GM12801 (cell line): Measurements from ENCODE around the gene AGAP1.

Experiments used
- TF ChIP-seq, protein P1 (sequence below): IDR thresholded peaks from one replicate; pipeline ENCODE4 v1.5.1; 2011; ENCODE audit warnings: control low read depth; ENCODE audit not compliant: insufficient read length; ENCODE audit errors: extremely low read depth

Gene AGAP1

DNA sequence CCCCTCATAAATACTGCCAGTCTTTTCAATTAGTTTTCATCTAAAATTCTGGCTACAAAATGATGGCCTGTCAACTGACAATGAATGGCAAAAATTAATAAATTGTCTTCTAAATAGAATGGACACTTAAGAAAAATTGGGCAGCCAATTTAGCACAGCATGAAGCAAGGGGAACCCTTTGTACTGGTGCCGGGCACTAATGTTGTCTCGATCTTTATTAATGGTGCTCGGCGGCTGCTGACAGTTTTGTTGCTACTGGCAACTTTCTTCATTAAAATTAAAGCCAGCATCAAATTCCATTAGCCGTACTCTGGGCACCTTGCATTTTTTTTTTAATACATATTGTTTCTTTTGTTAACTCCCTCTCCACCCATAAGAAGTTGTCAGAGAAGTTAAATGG is 365.0 kb downstream of the AGAP1 start:
- TF ChIP-seq, protein P1, sequence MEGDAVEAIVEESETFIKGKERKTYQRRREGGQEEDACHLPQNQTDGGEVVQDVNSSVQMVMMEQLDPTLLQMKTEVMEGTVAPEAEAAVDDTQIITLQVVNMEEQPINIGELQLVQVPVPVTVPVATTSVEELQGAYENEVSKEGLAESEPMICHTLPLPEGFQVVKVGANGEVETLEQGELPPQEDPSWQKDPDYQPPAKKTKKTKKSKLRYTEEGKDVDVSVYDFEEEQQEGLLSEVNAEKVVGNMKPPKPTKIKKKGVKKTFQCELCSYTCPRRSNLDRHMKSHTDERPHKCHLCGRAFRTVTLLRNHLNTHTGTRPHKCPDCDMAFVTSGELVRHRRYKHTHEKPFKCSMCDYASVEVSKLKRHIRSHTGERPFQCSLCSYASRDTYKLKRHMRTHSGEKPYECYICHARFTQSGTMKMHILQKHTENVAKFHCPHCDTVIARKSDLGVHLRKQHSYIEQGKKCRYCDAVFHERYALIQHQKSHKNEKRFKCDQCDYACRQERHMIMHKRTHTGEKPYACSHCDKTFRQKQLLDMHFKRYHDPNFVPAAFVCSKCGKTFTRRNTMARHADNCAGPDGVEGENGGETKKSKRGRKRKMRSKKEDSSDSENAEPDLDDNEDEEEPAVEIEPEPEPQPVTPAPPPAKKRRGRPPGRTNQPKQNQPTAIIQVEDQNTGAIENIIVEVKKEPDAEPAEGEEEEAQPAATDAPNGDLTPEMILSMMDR, result no peak

DNA sequence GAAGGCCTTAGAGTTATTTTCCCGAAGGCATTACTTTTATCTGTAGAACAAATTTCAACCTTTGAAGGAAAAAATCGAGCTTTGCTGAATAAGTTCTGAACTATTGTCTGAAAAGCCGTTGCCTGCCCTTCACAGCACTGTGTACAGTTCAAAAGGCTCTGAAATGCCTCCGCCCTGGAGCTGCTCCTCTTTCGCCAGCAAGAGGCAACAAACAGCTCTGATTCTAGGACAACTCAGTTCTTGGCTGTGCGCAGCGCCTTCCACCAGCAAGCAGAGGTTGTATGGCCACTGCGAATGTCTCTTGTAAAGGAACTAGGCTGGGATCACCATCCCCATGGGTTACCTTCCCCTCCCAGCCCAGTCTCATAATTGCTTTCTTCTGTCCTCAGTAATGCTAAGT is 365.8 kb downstream of the AGAP1 start:
- TF ChIP-seq, protein P1, result no peak

DNA sequence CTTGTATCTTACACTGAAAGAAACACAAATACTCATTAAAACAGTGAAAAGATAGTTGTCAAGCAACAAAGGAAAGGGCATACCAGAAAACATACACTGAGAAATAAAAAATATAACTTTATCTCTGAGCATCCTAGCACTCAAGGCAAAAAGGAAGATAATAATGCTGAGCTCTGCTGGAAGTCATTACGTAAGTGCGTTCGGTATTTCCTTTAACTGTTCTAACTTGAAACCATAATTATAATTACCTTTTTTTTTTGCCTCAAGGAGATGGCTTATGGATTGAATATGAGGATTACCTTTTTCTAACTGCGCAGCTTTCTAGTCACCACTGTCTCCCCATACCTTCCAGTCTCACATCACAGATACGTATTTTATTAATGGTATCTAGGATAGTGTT is 366.3 kb downstream of the AGAP1 start:
- TF ChIP-seq, protein P1, result no peak

GRCh38 chr2:235860871-235861270 is 367.0 kb downstream of the AGAP1 start:
- TF ChIP-seq, protein P1, result no peak

DNA sequence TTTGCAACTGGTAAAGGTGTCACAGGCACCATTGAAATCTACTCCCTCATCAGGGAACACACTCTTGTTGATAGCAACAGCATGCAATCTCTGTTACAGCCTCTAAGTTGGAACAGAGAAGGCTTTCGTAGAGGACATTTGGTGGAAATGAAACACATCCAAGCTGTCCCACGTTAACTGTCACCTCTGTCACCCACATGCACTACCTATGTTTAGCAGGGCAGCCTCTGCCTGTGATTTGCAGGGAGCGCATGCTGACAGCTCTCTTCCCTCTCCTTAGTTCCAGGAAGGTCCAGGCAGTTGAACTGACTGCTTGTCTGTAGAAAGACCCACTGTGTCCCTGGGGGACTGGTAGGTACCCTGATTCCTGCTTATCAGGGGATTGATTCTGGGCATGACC is 367.5 kb downstream of the AGAP1 start:
- TF ChIP-seq, protein P1, result no peak

GRCh38 chr2:235863414-235863813 is 369.6 kb downstream of the AGAP1 start:
- TF ChIP-seq, protein P1, result no peak

- TF ChIP-seq, protein P1, result no peak
Observed at GRCh38 chr2:235864302-235864701, 370.5 kb downstream of the AGAP1 start.
